ENCODE results near the gene ZMYM2. TPM values are rescaled to one million over a fixed set of nuclear protein-coding genes. Genes with fewer than 3 reads are reported as not detected.

ZMYM2 gene
- total RNA-seq, 2 experiments from 2014 or later = 59.9 to 64.7 TPM

DNA sequence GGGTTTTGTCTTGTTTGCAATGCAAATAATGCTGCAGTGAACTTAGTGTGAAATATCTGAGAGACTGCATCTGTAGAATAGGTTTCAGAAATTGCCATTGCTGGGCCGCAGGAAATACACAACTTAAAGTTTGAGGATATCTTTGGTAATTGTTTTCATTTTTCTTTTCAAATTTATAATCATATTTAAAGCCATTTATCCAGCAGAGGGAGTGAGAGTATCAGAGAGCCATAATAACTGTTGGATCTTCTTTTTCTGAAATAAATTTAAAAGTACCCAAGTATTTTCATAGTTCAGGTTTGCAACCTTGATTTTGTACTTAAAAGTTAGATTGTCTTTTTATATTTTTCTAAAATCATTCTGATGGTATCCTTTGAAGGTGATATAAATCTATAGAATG, 99.4 kb downstream of the ZMYM2 start:
- TF ChIP-seq, protein P1, sequence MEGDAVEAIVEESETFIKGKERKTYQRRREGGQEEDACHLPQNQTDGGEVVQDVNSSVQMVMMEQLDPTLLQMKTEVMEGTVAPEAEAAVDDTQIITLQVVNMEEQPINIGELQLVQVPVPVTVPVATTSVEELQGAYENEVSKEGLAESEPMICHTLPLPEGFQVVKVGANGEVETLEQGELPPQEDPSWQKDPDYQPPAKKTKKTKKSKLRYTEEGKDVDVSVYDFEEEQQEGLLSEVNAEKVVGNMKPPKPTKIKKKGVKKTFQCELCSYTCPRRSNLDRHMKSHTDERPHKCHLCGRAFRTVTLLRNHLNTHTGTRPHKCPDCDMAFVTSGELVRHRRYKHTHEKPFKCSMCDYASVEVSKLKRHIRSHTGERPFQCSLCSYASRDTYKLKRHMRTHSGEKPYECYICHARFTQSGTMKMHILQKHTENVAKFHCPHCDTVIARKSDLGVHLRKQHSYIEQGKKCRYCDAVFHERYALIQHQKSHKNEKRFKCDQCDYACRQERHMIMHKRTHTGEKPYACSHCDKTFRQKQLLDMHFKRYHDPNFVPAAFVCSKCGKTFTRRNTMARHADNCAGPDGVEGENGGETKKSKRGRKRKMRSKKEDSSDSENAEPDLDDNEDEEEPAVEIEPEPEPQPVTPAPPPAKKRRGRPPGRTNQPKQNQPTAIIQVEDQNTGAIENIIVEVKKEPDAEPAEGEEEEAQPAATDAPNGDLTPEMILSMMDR (conservative IDR thresholded peaks at IDR 0.05; ENCODE audit: low read length) = 0 out of 2 replicates have a peak, but pooled peaks have one; percentile 37
- no peak for TF ChIP-seq EZH2phosphoT487 (IDR thresholded peaks at IDR 0.05; ENCODE audit: borderline replicate concordance, low read depth, low read length)
- intact Hi-C loops (cut with micrococcal nuclease; ENCODE audit: unreplicated experiment) = no loop called here

GRCh38 chr13:20058476-20058875, 99.9 kb downstream of the ZMYM2 start:
- H3K4me3 ChIP-seq (ENCODE audit: low read depth, low read length, poor library complexity, severe bottlenecking) = no peak overlapping the region
- H3K36me3 ChIP-seq (ENCODE audit: insufficient read depth, low read length) = peaks cover 85% of the 10 kb centered on the region
- TF ChIP-seq, protein P1 (conservative IDR thresholded peaks at IDR 0.05; ENCODE audit: low read length) = no peak
- TF ChIP-seq EZH2phosphoT487 (IDR thresholded peaks at IDR 0.05; ENCODE audit: borderline replicate concordance, low read depth, low read length) = no peak
- intact Hi-C loops (cut with micrococcal nuclease; ENCODE audit: unreplicated experiment) = no loop called here
- CTCF ChIA-PET (ENCODE audit: unreplicated experiment) = no interaction called here
- no peak for DNase-seq (ENCODE audit: low spot score)
- no peaks in the 10 kb centered on the region for H3K9me3 ChIP-seq (ENCODE audit: low read length)
- H3K79me2 ChIP-seq (ENCODE audit: insufficient read depth, low read depth, low read length) = no peaks in the 10 kb centered on the region
- BruUV-seq (replicated peaks) = no TSS peak
- POLR2A ChIA-PET = no interaction called here
- H3K27ac ChIP-seq (ENCODE audit: low read depth, low read length, poor library complexity, severe bottlenecking) = no peak overlapping the region
- H3K4me1 ChIP-seq (ENCODE audit: insufficient read depth, low read length, poor library complexity, severe bottlenecking) = no peaks in the 10 kb centered on the region
- H3K9me2 ChIP-seq (ENCODE audit: insufficient read depth, low read length) = no peaks in the 10 kb centered on the region
- H4K20me1 ChIP-seq (ENCODE audit: insufficient read depth, low read length) = no peaks in the 10 kb centered on the region
- H3K4me2 ChIP-seq (ENCODE audit: low read length) = no peak overlapping the region
- H2AFZ ChIP-seq (ENCODE audit: low read length) = no peak overlapping the region

More for the DNA sequence above, 99.4 kb downstream of the ZMYM2 start:
- no TSS peak for BruUV-seq (replicated peaks)
- no peaks in the 10 kb centered on the region for H3K9me2 ChIP-seq (ENCODE audit: insufficient read depth, low read length)
- H3K9me3 ChIP-seq (ENCODE audit: low read length) = no peaks in the 10 kb centered on the region
- H3K4me3 ChIP-seq (ENCODE audit: low read depth, low read length, poor library complexity, severe bottlenecking) = no peak overlapping the region
- CTCF ChIA-PET (ENCODE audit: unreplicated experiment) = no interaction called here
- H3K4me1 ChIP-seq (ENCODE audit: insufficient read depth, low read length, poor library complexity, severe bottlenecking) = no peaks in the 10 kb centered on the region
- no peak overlapping the region for H2AFZ ChIP-seq (ENCODE audit: low read length)
- DNase-seq (ENCODE audit: low spot score) = no peak
- peaks cover 85% of the 10 kb centered on the region for H3K36me3 ChIP-seq (ENCODE audit: insufficient read depth, low read length)
- no peaks in the 10 kb centered on the region for H4K20me1 ChIP-seq (ENCODE audit: insufficient read depth, low read length)
- no peak overlapping the region for H3K27ac ChIP-seq (ENCODE audit: low read depth, low read length, poor library complexity, severe bottlenecking)
- POLR2A ChIA-PET = no interaction called here
- no peak overlapping the region for H3K4me2 ChIP-seq (ENCODE audit: low read length)
- H3K79me2 ChIP-seq (ENCODE audit: insufficient read depth, low read depth, low read length) = no peaks in the 10 kb centered on the region

GRCh38 chr13:20064128-20064527, 105.6 kb downstream of the ZMYM2 start:
- Histone ChIP-seq H3K36me3 (ENCODE audit: insufficient read depth, low read length) (peaks cover 87% of the 10 kb centered on the region), H3K4me3 (ENCODE audit: low read depth, low read length, poor library complexity, severe bottlenecking) (no peak overlapping the region), H4K20me1 (ENCODE audit: insufficient read depth, low read length) (no peaks in the 10 kb centered on the region), H3K4me2 (ENCODE audit: low read length) (no peak overlapping the region), H3K9me2 (ENCODE audit: insufficient read depth, low read length) (no peaks in the 10 kb centered on the region), H3K27ac (ENCODE audit: low read depth, low read length, poor library complexity, severe bottlenecking) (no peak overlapping the region), H2AFZ (ENCODE audit: low read length) (no peak overlapping the region), H3K79me2 (ENCODE audit: insufficient read depth, low read depth, low read length) (peaks cover 4% of the 10 kb centered on the region; the same call in 1 of the 2 replicates), H3K9me3 (ENCODE audit: low read length) (no peaks in the 10 kb centered on the region), H3K4me1 (ENCODE audit: insufficient read depth, low read length, poor library complexity, severe bottlenecking) (no peaks in the 10 kb centered on the region)
- ChIA-PET POLR2A (no interaction called here), CTCF (ENCODE audit: unreplicated experiment) (no interaction called here)
- DNase-seq (ENCODE audit: low spot score) = no peak
- intact Hi-C loops (cut with micrococcal nuclease; ENCODE audit: unreplicated experiment) = no loop called here
- TF ChIP-seq EZH2phosphoT487 (IDR thresholded peaks at IDR 0.05; ENCODE audit: borderline replicate concordance, low read depth, low read length) = no peak
- TF ChIP-seq, protein P1 (conservative IDR thresholded peaks at IDR 0.05; ENCODE audit: low read length) = no peak
- no TSS peak for BruUV-seq (replicated peaks)
